Uterus (tissue), 2 donors: ENCODE measurements around the gene SYF2.

Experiments
- CTCF ChIP-seq, 4 experiments: fragments of 200-600 bp in 2 of 4; fragments of 450-650 bp in 2 of 4; sonication (generic) in 2 of 4; IDR thresholded peaks; one replicate each; pipeline ENCODE4 v1.5.1; 2016 to 2019; ENCODE audit warnings: antibody characterized with exemption in 4 of 4, mild to moderate bottlenecking in 2 of 4, moderate library complexity in 1 of 4
- POLR2A ChIP-seq, 2 donors: fragments of 450-650 bp; IDR thresholded peaks; one replicate each; pipeline ENCODE4 v1.6.1; 2016; ENCODE audit warnings: antibody characterized with exemption in 2 of 2, mild to moderate bottlenecking in 1 of 2, moderate library complexity in 1 of 2

GRCh38 chr1:25253911-25254310, 21.6 kb upstream of the SYF2 start:
- TF ChIP-seq CTCF (IDR thresholded peaks at IDR 0.05): no peak
- no peak for TF ChIP-seq POLR2A (IDR thresholded peaks at IDR 0.05)
